IMR-90 (cell line): ENCODE results near the gene PAN3. TPM values are rescaled to one million over a fixed set of nuclear protein-coding genes. Genes with fewer than 3 reads are reported as not detected.

Source experiments
- ATAC-seq: fragments of 200-7000 bp; cut with Tn5 transposase; 2 replicates; pipeline ENCODE4 v1.9.1; 2020; ENCODE audit warnings: low read depth, mild to moderate bottlenecking, moderate library complexity
- BruUV-seq: library from RNA; stranded (reverse); fragments of 400-500 nt; replicated peaks from 2 replicates; lab custom pipeline; 2021; lab: Mats Ljungman, UMichigan
- CTCF ChIA-PET: fragments of 300-600 bp; formaldehyde crosslinking; extraction: SDS; loops from one replicate; lab custom pipeline; 2021; ENCODE audit warnings: antibody characterized with exemption; lab: Yijun Ruan, JAX
- POLR2A ChIA-PET: fragments of 300-600 bp; sonication (Branson Sonifier 250); formaldehyde crosslinking; loops from one replicate; lab custom pipeline; 2022; ENCODE audit warnings: antibody characterized with exemption; ENCODE audit not compliant: unreplicated experiment; lab: Charles Lee
- DNase-seq: peaks from one replicate; pipeline ENCODE4 v3.0.0; 2013
- H2AFZ ChIP-seq: replicated peaks from 2 replicates; pipeline ENCODE3; 2013; ENCODE audit warnings: low read length, mild to moderate bottlenecking; ENCODE audit not compliant: poor library complexity
- H2AK5ac ChIP-seq: 2 replicates; pipeline ENCODE4 v1.6.1; 2013; ENCODE audit warnings: low read depth, low read length, inconsistent platforms
- H2AK9ac ChIP-seq: replicated peaks from 2 replicates; pipeline ENCODE3; 2013; ENCODE audit warnings: mild to moderate bottlenecking, low read depth, low read length, moderate library complexity; ENCODE audit not compliant: poor library complexity
- H2BK120ac ChIP-seq: 2 replicates; pipeline ENCODE4 v1.6.1; 2013; ENCODE audit warnings: low read depth, low read length, inconsistent platforms
- H2BK15ac ChIP-seq: 3 replicates; pipeline ENCODE4 v1.6.1; 2013; ENCODE audit warnings: low read depth, low read length, inconsistent platforms
- H2BK20ac ChIP-seq: 2 replicates; pipeline ENCODE4 v1.6.1; 2013; ENCODE audit warnings: low read depth, mild to moderate bottlenecking, inconsistent platforms, low read length, moderate library complexity
- H2BK5ac ChIP-seq: 2 replicates; pipeline ENCODE4 v1.6.1; 2013; ENCODE audit warnings: mild to moderate bottlenecking, low read depth, low read length, inconsistent platforms; ENCODE audit not compliant: poor library complexity, severe bottlenecking
- H3K14ac ChIP-seq: replicated peaks from 2 replicates; pipeline ENCODE4 v1.6.1; 2013; ENCODE audit warnings: low read depth, low read length, inconsistent platforms
- H3K18ac ChIP-seq: 2 replicates; pipeline ENCODE4 v1.6.1; 2013; ENCODE audit warnings: low read depth, low read length, control low read depth
- H3K23ac ChIP-seq: 2 replicates; pipeline ENCODE4 v1.6.1; 2013; ENCODE audit warnings: low read depth, low read length, inconsistent platforms
- H3K27ac ChIP-seq: 2 replicates; pipeline ENCODE4 v1.5.1; 2013; ENCODE audit warnings: mild to moderate bottlenecking, control low read depth, low read length; ENCODE audit not compliant: insufficient read depth
- H3K27me3 ChIP-seq: 2 replicates; pipeline ENCODE4 v1.6.1; 2013; ENCODE audit warnings: low read length; ENCODE audit not compliant: control insufficient read depth, insufficient read depth
- H3K36me3 ChIP-seq: 2 replicates; pipeline ENCODE4 v1.6.1; 2013; ENCODE audit warnings: low read length, mixed read lengths; ENCODE audit not compliant: control insufficient read depth, insufficient read depth
- H3K4ac ChIP-seq: 2 replicates; pipeline ENCODE4 v1.6.1; 2013; ENCODE audit warnings: low read depth, low read length, inconsistent platforms
- H3K4me1 ChIP-seq: 2 replicates; pipeline ENCODE4 v1.6.1; 2013; ENCODE audit warnings: low read length, mixed read lengths; ENCODE audit not compliant: control insufficient read depth, insufficient read depth
- H3K4me2 ChIP-seq: 2 replicates; pipeline ENCODE4 v1.6.1; 2013; ENCODE audit warnings: low read depth, mild to moderate bottlenecking, control low read depth, low read length, moderate library complexity
- H3K4me3 ChIP-seq: 2 replicates; pipeline ENCODE4 v1.5.1; 2013; ENCODE audit warnings: low read depth, mild to moderate bottlenecking, control low read depth, low read length, moderate library complexity; ENCODE audit not compliant: insufficient read depth
- H3K56ac ChIP-seq: 2 replicates; pipeline ENCODE4 v1.6.1; 2013; ENCODE audit warnings: low read length, inconsistent platforms; ENCODE audit not compliant: insufficient read depth; ENCODE audit errors: extremely low read depth
- H3K79me1 ChIP-seq, 2 experiments: 2 replicates each; pipeline ENCODE4 v1.6.1; 2013; ENCODE audit warnings: low read length in 2 of 2, inconsistent platforms in 1 of 2, low read depth in 1 of 2
- H3K9ac ChIP-seq: 2 replicates; pipeline ENCODE4 v1.6.1; 2013; ENCODE audit warnings: low read depth, low read length, control low read depth
- H3K9me1 ChIP-seq: 2 replicates; pipeline ENCODE4 v1.6.1; 2013; ENCODE audit warnings: low read length, inconsistent platforms; ENCODE audit not compliant: insufficient read depth
- H3K9me3 ChIP-seq: 2 replicates; pipeline ENCODE4 v1.6.1; 2013; ENCODE audit warnings: low read length; ENCODE audit not compliant: control insufficient read depth, insufficient read depth
- H4K20me1 ChIP-seq: 2 replicates; pipeline ENCODE4 v1.6.1; 2013; ENCODE audit warnings: low read length, inconsistent platforms; ENCODE audit not compliant: insufficient read depth
- H4K5ac ChIP-seq: 2 replicates; pipeline ENCODE4 v1.6.1; 2013; ENCODE audit warnings: mild to moderate bottlenecking, low read depth, low read length, control low read depth
- H4K8ac ChIP-seq, 2 experiments: 2 replicates each; pipeline ENCODE4 v1.6.1; 2013; ENCODE audit warnings: low read depth in 2 of 2, low read length in 2 of 2, control low read depth in 1 of 2, inconsistent platforms in 1 of 2
- H4K91ac ChIP-seq: 2 replicates; pipeline ENCODE4 v1.6.1; 2013; ENCODE audit warnings: low read depth, low read length, inconsistent platforms; ENCODE audit not compliant: insufficient read depth
- BHLHE40 ChIP-seq: fragments of 150-350 bp; IDR thresholded peaks from 2 replicates; pipeline ENCODE4 v1.6.1; 2016; ENCODE audit warnings: mild to moderate bottlenecking, low read depth, low read length
- CEBPB ChIP-seq: IDR thresholded peaks from 2 replicates; pipeline ENCODE4 v1.6.1; 2012; ENCODE audit warnings: low read depth, low read length, improper control_type of control experiment
- CHD1 ChIP-seq: IDR thresholded peaks from 2 replicates; pipeline ENCODE4 v1.6.1; 2012; ENCODE audit warnings: low read depth, low read length, improper control_type of control experiment
- ELK1 ChIP-seq: fragments of 150-350 bp; IDR thresholded peaks from 2 replicates; pipeline ENCODE4 v1.6.1; 2016; ENCODE audit warnings: low read depth, mild to moderate bottlenecking, low read length, moderate library complexity, borderline replicate concordance
- FOS ChIP-seq: fragments of 150-350 bp; IDR thresholded peaks from 2 replicates; pipeline ENCODE4 v1.6.1; 2016; ENCODE audit warnings: low read depth, low read length
- MAFK ChIP-seq: IDR thresholded peaks from 2 replicates; pipeline ENCODE4 v1.6.1; 2012; ENCODE audit warnings: low read depth, low read length, improper control_type of control experiment
- MAZ ChIP-seq: IDR thresholded peaks from 2 replicates; pipeline ENCODE4 v1.6.1; 2012; ENCODE audit warnings: low read depth, mild to moderate bottlenecking, low read length, improper control_type of control experiment, moderate library complexity, borderline replicate concordance
- MXI1 ChIP-seq: IDR thresholded peaks from 2 replicates; pipeline ENCODE4 v1.6.1; 2012; ENCODE audit warnings: low read depth, mild to moderate bottlenecking, low read length, moderate library complexity, borderline replicate concordance
- NFE2L2 ChIP-seq: fragments of 150-350 bp; IDR thresholded peaks from 2 replicates; pipeline ENCODE4 v1.6.1; 2016; ENCODE audit warnings: low read depth, mild to moderate bottlenecking, low read length
- POLR2A ChIP-seq: IDR thresholded peaks from 2 replicates; pipeline ENCODE4 v1.6.1; 2012; ENCODE audit warnings: mild to moderate bottlenecking, low read depth, low read length
- RAD21 ChIP-seq: IDR thresholded peaks from 2 replicates; pipeline ENCODE4 v1.6.1; 2012; ENCODE audit warnings: low read length, improper control_type of control experiment
- RCOR1 ChIP-seq: IDR thresholded peaks from 2 replicates; pipeline ENCODE4 v1.6.1; 2012; ENCODE audit warnings: mild to moderate bottlenecking, low read length, improper control_type of control experiment; ENCODE audit not compliant: insufficient replicate concordance
- RFX5 ChIP-seq: IDR thresholded peaks from 2 replicates; pipeline ENCODE4 v1.8.0; 2012; ENCODE audit warnings: low read depth, mild to moderate bottlenecking, low read length, moderate library complexity
- SMC3 ChIP-seq: fragments of 150-350 bp; IDR thresholded peaks from 2 replicates; pipeline ENCODE4 v1.6.1; 2016; ENCODE audit warnings: low read depth, mild to moderate bottlenecking, antibody characterized with exemption, low read length, moderate library complexity
- USF2 ChIP-seq: fragments of 150-350 bp; IDR thresholded peaks from 2 replicates; pipeline ENCODE4 v1.6.1; 2017; ENCODE audit warnings: mild to moderate bottlenecking, antibody characterized with exemption, low read length, low read depth
- WGBS, 2 experiments: methylation state at CpG; one replicate each; pipeline versions ENCODE4 v1.1.5 to v1.1.7; 2013; ENCODE audit warnings: missing lambda C conversion rate in 2 of 2; ENCODE audit not compliant: insufficient read length in 1 of 2; ENCODE audit errors: extremely low coverage in 2 of 2; 5-methylcytosine and 5-hydroxymethylcytosine counted together
- dilution Hi-C: fragments of 300-500 bp; cut with HindIII; formaldehyde crosslinking; loops from one replicate; pipeline ENCODE4 v1.14.3; 2018; ENCODE audit warnings: low sequenced_read_pairs; ENCODE audit not compliant: unreplicated experiment
- in situ Hi-C: fragments of 300-500 bp; cut with MboI; formaldehyde crosslinking; loops from 3 replicates; pipeline ENCODE4 v1.14.3; 2019; ENCODE audit warnings: low sequenced_read_pairs, inconsistent platforms, mixed read lengths
- intact Hi-C: fragments of 100-400 bp; cut with micrococcal nuclease; formaldehyde crosslinking; loops from 2 replicates; pipeline ENCODE4 v1.10.0; 2022
- polyA plus RNA-seq, 3 experiments: library from polyadenylated mRNA; depleted of rRNA; stranded (reverse); fragments of >200 nt; gene quantifications; 2 replicates each; pipeline ENCODE4 v1.2.3, GENCODE V29; 2012; ENCODE audit warnings: low replicate concordance in 1 of 3
- total RNA-seq: library from RNA; depleted of rRNA; stranded (reverse); fragments of >200 nt; gene quantifications from 2 replicates; pipeline ENCODE4 v1.2.3, GENCODE V29; 2012
- TF ChIP-seq, protein P1 (sequence below): conservative IDR thresholded peaks from 2 replicates; pipeline ENCODE4 v1.5.1; 2012; ENCODE audit warnings: mild to moderate bottlenecking, low read depth, low read length, improper control_type of control experiment

The PAN3 gene
- total and polyA plus RNA-seq, 2 of the 4 experiments (the other 2 are of a cell fraction) = 6.6 to 15.1 TPM

DNA sequence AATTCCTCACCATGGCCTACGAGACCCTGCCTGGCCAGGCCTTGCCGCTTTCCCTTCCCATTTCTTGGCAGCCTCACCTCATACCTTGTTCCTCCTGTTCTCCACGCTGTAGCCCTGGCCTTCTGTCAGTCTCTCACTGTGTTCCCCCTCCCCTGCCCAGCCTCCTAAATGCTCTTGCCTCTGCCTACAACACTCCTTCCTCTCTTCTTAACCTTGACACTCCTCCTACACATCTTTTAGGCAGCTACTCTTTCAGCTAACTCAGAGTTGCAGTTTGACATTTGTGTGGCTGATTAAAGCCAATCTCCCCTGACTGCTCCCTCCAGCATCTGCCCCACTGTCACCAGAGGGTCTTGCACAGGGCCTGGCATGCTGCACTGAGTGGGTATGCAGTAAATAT is 205.8 kb downstream of the PAN3 start:
- Histone ChIP-seq H2BK5ac (peak overlapping the region; percentile 21), H4K8ac (peak overlapping the region in 1 of 2 experiments; percentile 58; a peak in 1 of 4 replicates), H3K79me1 (no peaks in the 10 kb centered on the region), H3K9ac (peak overlapping the region; percentile 31; the same call in 1 of the 2 replicates), H3K36me3 (no peaks in the 10 kb centered on the region), H2BK20ac (peak overlapping the region; percentile 84; the same call in 1 of the 2 replicates), H4K20me1 (no peaks in the 10 kb centered on the region), H3K4me1 (peaks cover 18% of the 10 kb centered on the region), H3K14ac (peak overlapping the region; percentile 37), H3K56ac (no peak overlapping the region), H3K9me1 (peaks cover 7% of the 10 kb centered on the region), H3K4me2 (no peak overlapping the region), H2BK15ac (peak overlapping the region; percentile 69; the same call in 2 of the 3 replicates), H3K27me3 (no peaks in the 10 kb centered on the region), H2AK9ac (peak overlapping the region; percentile 24), H3K9me3 (no peaks in the 10 kb centered on the region), H2BK120ac (peak overlapping the region; percentile 76), H2AFZ (peak overlapping the region; percentile 73), H3K18ac (peak overlapping the region; percentile 72; the same call in 1 of the 2 replicates), H3K4me3 (no peak overlapping the region), H4K5ac (peak overlapping the region; percentile 70; the same call in 1 of the 2 replicates), H2AK5ac (peak overlapping the region; percentile 96), H4K91ac (peak overlapping the region; percentile 54), H3K27ac (no peak overlapping the region), H3K4ac (peak overlapping the region; percentile 71), H3K23ac (peak overlapping the region; percentile 27; the same call in 1 of the 2 replicates)
- dilution Hi-C loops = no loop called here
- TF ChIP-seq ELK1 (no peak), CHD1 (no peak), USF2 (no peak), RCOR1 (no peak), RAD21 (no peak), CEBPB (no peak), MAFK (no peak), FOS (no peak), MAZ (no peak), NFE2L2 (no peak), RFX5 (no peak), SMC3 (no peak), MXI1 (no peak), BHLHE40 (no peak), POLR2A (no peak)
- TF ChIP-seq, protein P1, sequence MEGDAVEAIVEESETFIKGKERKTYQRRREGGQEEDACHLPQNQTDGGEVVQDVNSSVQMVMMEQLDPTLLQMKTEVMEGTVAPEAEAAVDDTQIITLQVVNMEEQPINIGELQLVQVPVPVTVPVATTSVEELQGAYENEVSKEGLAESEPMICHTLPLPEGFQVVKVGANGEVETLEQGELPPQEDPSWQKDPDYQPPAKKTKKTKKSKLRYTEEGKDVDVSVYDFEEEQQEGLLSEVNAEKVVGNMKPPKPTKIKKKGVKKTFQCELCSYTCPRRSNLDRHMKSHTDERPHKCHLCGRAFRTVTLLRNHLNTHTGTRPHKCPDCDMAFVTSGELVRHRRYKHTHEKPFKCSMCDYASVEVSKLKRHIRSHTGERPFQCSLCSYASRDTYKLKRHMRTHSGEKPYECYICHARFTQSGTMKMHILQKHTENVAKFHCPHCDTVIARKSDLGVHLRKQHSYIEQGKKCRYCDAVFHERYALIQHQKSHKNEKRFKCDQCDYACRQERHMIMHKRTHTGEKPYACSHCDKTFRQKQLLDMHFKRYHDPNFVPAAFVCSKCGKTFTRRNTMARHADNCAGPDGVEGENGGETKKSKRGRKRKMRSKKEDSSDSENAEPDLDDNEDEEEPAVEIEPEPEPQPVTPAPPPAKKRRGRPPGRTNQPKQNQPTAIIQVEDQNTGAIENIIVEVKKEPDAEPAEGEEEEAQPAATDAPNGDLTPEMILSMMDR = no peak
- WGBS, 2 experiments = 94% methylated on average over 2 of the region's 3 CpGs; no CpG with 5 or more reads in 1 of the 2 experiments
- in situ Hi-C loops = no loop called here
- CTCF ChIA-PET = no interaction called here
- no peak for ATAC-seq
- DNase-seq = no peak
- POLR2A ChIA-PET = no interaction called here
- intact Hi-C loops = no loop called here
- BruUV-seq = no TSS peak
